LNCAP (cell line): ENCODE measurements around the gene PRR16.

Source experiments
- CTCF ChIP-seq: fragments of 450-650 bp; IDR thresholded peaks from 2 replicates; pipeline ENCODE4 v1.5.1; 2017; ENCODE audit warnings: mild to moderate bottlenecking

Gene PRR16

GRCh38 chr5:120463991-120464626 lies at the start of gene PRR16:
Gene PRR16 (plus strand): TSS chr5:120464300.
- peak; percentile 48 for TF ChIP-seq CTCF

GRCh38 chr5:120415985-120416384 lies 48.1 kb upstream of the PRR16 start:
- no peak for TF ChIP-seq CTCF

- no peak for TF ChIP-seq CTCF
These were observed 45.0 kb upstream of the PRR16 start for GRCh38 chr5:120419127-120419526.

- no peak for TF ChIP-seq CTCF
These were observed 33.5 kb upstream of the PRR16 start for GRCh38 chr5:120430572-120430971.

GRCh38 chr5:120432861-120433260 lies 31.2 kb upstream of the PRR16 start:
- no peak for TF ChIP-seq CTCF

- no peak for TF ChIP-seq CTCF
These were observed 29.0 kb upstream of the PRR16 start for GRCh38 chr5:120435129-120435528.

- no peak for TF ChIP-seq CTCF
These were observed 27.1 kb upstream of the PRR16 start for GRCh38 chr5:120436996-120437395.

- no peak for TF ChIP-seq CTCF
These were observed 21.4 kb upstream of the PRR16 start for GRCh38 chr5:120442694-120443093.
